Breast epithelium (tissue), 3 donors: ENCODE data around the gene CASQ2.

ENCODE experiments used
- POLR2A ChIP-seq: fragments of 450-650 bp; IDR thresholded peaks from one replicate; pipeline ENCODE4 v1.6.1; 2016; ENCODE audit warnings: antibody characterized with exemption, mild to moderate bottlenecking, moderate library complexity
- POLR2AphosphoS5 ChIP-seq, 3 donors: sonication (generic); formaldehyde crosslinking; IDR thresholded peaks; one replicate each; pipeline ENCODE4 v1.6.1; 2017; ENCODE audit warnings: antibody characterized with exemption in 3 of 3
- TF ChIP-seq, protein P1 (sequence below), 3 donors: fragments of 450-650 bp; IDR thresholded peaks; one replicate each; pipeline ENCODE4 v1.5.1; 2016 to 2017; ENCODE audit warnings: antibody characterized with exemption in 3 of 3, mild to moderate bottlenecking in 3 of 3, moderate library complexity in 3 of 3

DNA sequence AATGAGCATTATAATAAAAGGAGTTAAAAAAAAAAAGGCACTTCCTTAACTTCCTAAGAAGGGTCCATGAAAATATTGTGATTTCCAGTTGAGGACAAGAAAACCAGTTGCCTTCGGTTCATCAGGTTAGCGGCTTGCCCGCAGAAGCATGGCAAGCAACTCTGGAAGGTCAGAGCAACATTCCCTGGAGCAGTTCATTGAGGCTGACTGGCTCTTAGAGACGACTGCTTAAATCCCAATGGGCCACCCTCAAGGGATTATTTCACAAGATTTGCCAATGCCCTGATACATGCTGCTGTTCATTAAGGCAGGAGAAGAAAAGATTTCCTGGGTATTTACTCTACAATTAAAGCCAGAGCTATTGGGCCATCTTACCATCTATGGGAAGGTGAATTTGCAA is 29.0 kb upstream of the CASQ2 start:
- TF ChIP-seq, protein P1, sequence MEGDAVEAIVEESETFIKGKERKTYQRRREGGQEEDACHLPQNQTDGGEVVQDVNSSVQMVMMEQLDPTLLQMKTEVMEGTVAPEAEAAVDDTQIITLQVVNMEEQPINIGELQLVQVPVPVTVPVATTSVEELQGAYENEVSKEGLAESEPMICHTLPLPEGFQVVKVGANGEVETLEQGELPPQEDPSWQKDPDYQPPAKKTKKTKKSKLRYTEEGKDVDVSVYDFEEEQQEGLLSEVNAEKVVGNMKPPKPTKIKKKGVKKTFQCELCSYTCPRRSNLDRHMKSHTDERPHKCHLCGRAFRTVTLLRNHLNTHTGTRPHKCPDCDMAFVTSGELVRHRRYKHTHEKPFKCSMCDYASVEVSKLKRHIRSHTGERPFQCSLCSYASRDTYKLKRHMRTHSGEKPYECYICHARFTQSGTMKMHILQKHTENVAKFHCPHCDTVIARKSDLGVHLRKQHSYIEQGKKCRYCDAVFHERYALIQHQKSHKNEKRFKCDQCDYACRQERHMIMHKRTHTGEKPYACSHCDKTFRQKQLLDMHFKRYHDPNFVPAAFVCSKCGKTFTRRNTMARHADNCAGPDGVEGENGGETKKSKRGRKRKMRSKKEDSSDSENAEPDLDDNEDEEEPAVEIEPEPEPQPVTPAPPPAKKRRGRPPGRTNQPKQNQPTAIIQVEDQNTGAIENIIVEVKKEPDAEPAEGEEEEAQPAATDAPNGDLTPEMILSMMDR (IDR thresholded peaks at IDR 0.05) = no peak
- TF ChIP-seq POLR2A (no peak), POLR2AphosphoS5 (IDR thresholded peaks at IDR 0.05) (no peak)
